Adrenal gland (tissue), 12 donors: ENCODE measurements around the gene USP1. TPM values are rescaled to one million over a fixed set of nuclear protein-coding genes. Genes with fewer than 3 reads are reported as not detected.

Experiments
- DNase-seq, 7 donors: peaks; one replicate each; pipeline ENCODE4 v3.0.0-alpha.2; 2019 to 2020
- H3K27ac ChIP-seq, 5 donors: fragments of 200-600 bp; sonication (generic) in 4 of 5; 1 replicate in 3 of 5; 2 replicates in 2 of 5; pipeline versions ENCODE4 v1.5.1 to v1.8.0; 2016 to 2020; ENCODE audit warnings: mild to moderate bottlenecking in 1 of 5
- H3K27me3 ChIP-seq: fragments of 200-600 bp; 2 replicates; pipeline ENCODE4 v1.8.0; 2021
- H3K36me3 ChIP-seq, 2 donors: fragments of 200-600 bp; replicated peaks in 1 of 2; 1 replicate in 1 of 2; 2 replicates in 1 of 2; pipeline versions ENCODE4 v1.5.1 to v1.8.0; 2018 to 2022
- H3K4me1 ChIP-seq, 2 donors: fragments of 200-600 bp; replicated peaks in 1 of 2; 1 replicate in 1 of 2; 2 replicates in 1 of 2; pipeline versions ENCODE4 v1.5.1 to v1.8.0; 2018 to 2021
- H3K4me3 ChIP-seq, 4 donors: fragments of 200-600 bp; sonication (generic) in 3 of 4; one replicate each; pipeline ENCODE4 v1.5.1; 2016 to 2018
- H3K9me3 ChIP-seq, 3 donors: fragments of 200-600 bp; sonication (generic) in 1 of 3; replicated peaks in 1 of 3; 1 replicate in 2 of 3; 2 replicates in 1 of 3; pipeline versions ENCODE4 v1.5.1 to v1.8.0; 2016 to 2021
- CTCF ChIP-seq, 6 experiments: fragments of 450-650 bp in 4 of 6; fragments of 200-600 bp in 2 of 6; sonication (generic) in 1 of 6; IDR thresholded peaks; 1 replicate in 5 of 6; 2 replicates in 1 of 6; pipeline versions ENCODE4 v1.5.1 to v1.8.0; 2016 to 2021; ENCODE audit warnings: antibody characterized with exemption in 6 of 6, mild to moderate bottlenecking in 2 of 6, moderate library complexity in 1 of 6
- POLR2A ChIP-seq, 2 donors: fragments of 450-650 bp; IDR thresholded peaks; one replicate each; pipeline ENCODE4 v1.6.1; 2017; ENCODE audit warnings: antibody characterized with exemption in 2 of 2, mild to moderate bottlenecking in 2 of 2, moderate library complexity in 1 of 2
- WGBS, 4 donors: extraction: QIAGEN DNeasy Blood & Tissue Kit in 2 of 4; methylation state at CpG; one replicate each; pipeline versions ENCODE4 v1.1.5 to v1.1.7; 2013 to 2017; 5-methylcytosine and 5-hydroxymethylcytosine counted together
- intact Hi-C, 2 donors: fragments of 100-400 bp; cut with DNase I; formaldehyde crosslinking; loops; one replicate each; pipeline versions ENCODE4 v1.14.1 to v1.15.0; 2022 to 2023
- polyA plus RNA-seq, 3 donors: library from polyadenylated mRNA; stranded (reverse); fragments of 200-250 nt in 2 of 3; fragments of 350-450 nt in 1 of 3; fragmentation: Illumina TruSeq in 1 of 3; extraction: RNeasy Lipid Tissue Mini Kit (QIAGEN cat#74804) in 1 of 3; gene quantifications; one replicate each; pipeline ENCODE4 v1.2.3, GENCODE V29; 2013 to 2014
- total RNA-seq, 9 donors: library from RNA; depleted of rRNA in 4 of 9; stranded (reverse); fragments of >200 nt in 4 of 9; fragments of 120-200 nt in 1 of 9; fragmentation: NEBNext Ultra II Directional in 1 of 9; extraction: Animal tissue kit (Norgen Biotek cat#: 25700) in 1 of 9; gene quantifications; one replicate each; pipeline versions ENCODE4 v1.1.0 to v1.2.4, GENCODE V29; 2013 to 2023
- donor health status: healthy with polysubstance abuse.
- donor health status: Bipolar disorder and iron deficiency.
- donor health status: DM: yes; HTN: yes; CAD: no.
- donor health status: DM: no; HTN: no; CAD: no.
- donor health status: DM: no; HTN: no; CAD: no.
- donor health status: DM: yes; HTN: yes; CAD: no.

USP1 gene
- total and polyA plus RNA-seq, 12 donors, result 4.1 to 26.1 (median 17.0) TPM

GRCh38 chr1:62484824-62485468, 48.1 kb downstream of the USP1 start:
- 72 to 82% (median 74%) methylated on average over 5 of the region's 5 CpGs for WGBS, 4 donors
- DNase-seq, result no peak
- no peak overlapping the region for H3K4me3 ChIP-seq
- no peaks in the 10 kb centered on the region for H3K4me1 ChIP-seq
- H3K27ac ChIP-seq, result no peak overlapping the region
- intact Hi-C loops, result no loop called here
- TF ChIP-seq CTCF (IDR thresholded peaks at IDR 0.05), result no peak
- no peak for TF ChIP-seq POLR2A (IDR thresholded peaks at IDR 0.05)
- no peaks in the 10 kb centered on the region for H3K9me3 ChIP-seq
- no peaks in the 10 kb centered on the region for H3K27me3 ChIP-seq
- no peaks in the 10 kb centered on the region for H3K36me3 ChIP-seq

GRCh38 chr1:62487956-62488355, 51.1 kb downstream of the USP1 start:
- DNase-seq, result no peak
- WGBS, 4 donors, result 92 to 97% (median 96%) methylated on average over 2 of the region's 2 CpGs
- no peak overlapping the region for H3K4me3 ChIP-seq
- H3K27me3 ChIP-seq, result no peaks in the 10 kb centered on the region
- TF ChIP-seq CTCF (IDR thresholded peaks at IDR 0.05) (no peak), POLR2A (IDR thresholded peaks at IDR 0.05) (no peak)
- no peak overlapping the region for H3K27ac ChIP-seq
- intact Hi-C loops, result no loop called here
- H3K4me1 ChIP-seq, result no peaks in the 10 kb centered on the region
- peaks cover 0 to 5% of the 10 kb centered on the region in 2 donors for H3K36me3 ChIP-seq
- no peaks in the 10 kb centered on the region for H3K9me3 ChIP-seq

GRCh38 chr1:62492521-62492920, 55.7 kb downstream of the USP1 start:
- no peaks in the 10 kb centered on the region for H3K9me3 ChIP-seq
- 95 to 98% (median 97%) methylated on average over 2 of the region's 2 CpGs for WGBS, 4 donors
- no peak overlapping the region for H3K4me3 ChIP-seq
- no peaks in the 10 kb centered on the region for H3K27me3 ChIP-seq
- H3K27ac ChIP-seq, result no peak overlapping the region
- peaks cover 0 to 5% of the 10 kb centered on the region in 2 donors for H3K36me3 ChIP-seq
- TF ChIP-seq CTCF (IDR thresholded peaks at IDR 0.05) (no peak), POLR2A (IDR thresholded peaks at IDR 0.05) (no peak)
- H3K4me1 ChIP-seq, result no peaks in the 10 kb centered on the region
- no peak for DNase-seq
- intact Hi-C loops, result no loop called here

- H3K36me3 ChIP-seq, result peaks cover 0 to 5% of the 10 kb centered on the region in 2 donors
- no peaks in the 10 kb centered on the region for H3K9me3 ChIP-seq
- no peaks in the 10 kb centered on the region for H3K4me1 ChIP-seq
- no peak overlapping the region for H3K27ac ChIP-seq
- intact Hi-C loops, result no loop called here
- no peak for DNase-seq
- no peak overlapping the region for H3K4me3 ChIP-seq
- TF ChIP-seq POLR2A (IDR thresholded peaks at IDR 0.05) (no peak), CTCF (IDR thresholded peaks at IDR 0.05) (no peak)
- WGBS, 4 donors, result 94 to 99% (median 97%) methylated on average over 3 of the region's 3 CpGs
- H3K27me3 ChIP-seq, result no peaks in the 10 kb centered on the region
Measured at GRCh38 chr1:62493656-62494055, 56.8 kb downstream of the USP1 start.
